Stimulated activated CD8-positive, alpha-beta memory T cell treated with anti-CD3 and anti-CD28 coated beads, Interleukin-12 subunit alpha, Interleukin-12 subunit beta, amount 100 ng/mL, for 1 hour (primary cell): ENCODE measurements around the gene SRRM4.
"Not testable (repeated sequence)": the region's sequence is repeated elsewhere in the genome, so short reads cannot be mapped to it uniquely, and the experiment has no call there.

ENCODE experiments used
- DNase-seq: peaks from one replicate; pipeline ENCODE4 v3.0.0-alpha.2; 2020; ENCODE audit warnings: low read depth

The SRRM4 gene, protein sequence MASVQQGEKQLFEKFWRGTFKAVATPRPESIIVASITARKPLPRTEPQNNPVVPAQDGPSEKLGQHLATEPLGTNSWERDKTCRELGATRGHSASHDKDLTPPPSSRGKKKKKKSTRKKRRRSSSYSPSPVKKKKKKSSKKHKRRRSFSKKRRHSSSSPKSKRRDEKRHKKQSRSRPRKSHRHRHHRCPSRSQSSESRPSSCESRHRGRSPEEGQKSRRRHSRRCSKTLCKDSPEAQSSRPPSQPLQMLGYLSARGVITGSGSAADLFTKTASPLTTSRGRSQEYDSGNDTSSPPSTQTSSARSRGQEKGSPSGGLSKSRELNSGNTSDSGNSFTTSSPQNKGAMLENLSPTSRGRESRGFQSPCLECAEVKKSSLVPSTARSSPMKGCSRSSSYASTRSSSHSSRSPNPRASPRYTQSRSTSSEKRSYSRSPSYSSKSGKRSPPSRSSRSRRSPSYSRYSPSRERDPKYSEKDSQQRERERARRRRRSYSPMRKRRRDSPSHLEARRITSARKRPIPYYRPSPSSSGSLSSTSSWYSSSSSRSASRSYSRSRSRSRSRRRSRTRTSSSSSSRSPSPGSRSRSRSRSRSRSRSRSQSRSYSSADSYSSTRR

GRCh38 chr12:118981285-118982211 is at the start of gene SRRM4:
TSS of gene SRRM4 (plus strand) at chr12:118981541. CDS start at chr12:118981883, 342 bp downstream.
- no peak for DNase-seq

- no peak for DNase-seq
Measured at GRCh38 chr12:118946256-118946655, 35.1 kb upstream of the SRRM4 start.

DNA sequence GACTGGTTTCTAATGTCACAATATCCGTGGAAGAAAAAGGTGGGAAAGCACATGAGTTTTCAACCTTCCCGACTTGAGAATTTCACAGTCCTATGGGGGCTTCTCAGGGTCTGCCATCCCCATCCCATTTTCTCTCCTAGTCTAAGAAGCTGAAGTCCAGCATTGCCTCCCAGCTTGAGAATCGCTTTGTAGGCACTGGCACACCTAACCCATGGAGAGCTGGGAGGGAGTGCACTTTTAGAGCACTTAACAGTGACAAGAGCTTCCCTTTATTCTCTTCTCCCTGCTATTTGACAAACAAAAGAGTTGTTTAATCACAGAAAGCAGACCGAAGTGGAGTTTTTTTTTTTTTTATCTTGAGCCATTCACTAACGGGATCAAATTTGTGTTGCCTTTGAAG is 22.8 kb upstream of the SRRM4 start:
- no peak for DNase-seq

- DNase-seq = no peak
Measured at GRCh38 chr12:118959348-118959747, 22.0 kb upstream of the SRRM4 start.

GRCh38 chr12:118959985-118960560 is 21.3 kb upstream of the SRRM4 start:
- DNase-seq = no peak

GRCh38 chr12:118960865-118961264 is 20.5 kb upstream of the SRRM4 start:
- DNase-seq = no peak

GRCh38 chr12:118964988-118965387 is 16.4 kb upstream of the SRRM4 start:
- DNase-seq = no peak

GRCh38 chr12:118970856-118971255 is 10.5 kb upstream of the SRRM4 start:
- no peak for DNase-seq

- DNase-seq = no peak
Measured at GRCh38 chr12:118972982-118973381, 8.4 kb upstream of the SRRM4 start.

DNA sequence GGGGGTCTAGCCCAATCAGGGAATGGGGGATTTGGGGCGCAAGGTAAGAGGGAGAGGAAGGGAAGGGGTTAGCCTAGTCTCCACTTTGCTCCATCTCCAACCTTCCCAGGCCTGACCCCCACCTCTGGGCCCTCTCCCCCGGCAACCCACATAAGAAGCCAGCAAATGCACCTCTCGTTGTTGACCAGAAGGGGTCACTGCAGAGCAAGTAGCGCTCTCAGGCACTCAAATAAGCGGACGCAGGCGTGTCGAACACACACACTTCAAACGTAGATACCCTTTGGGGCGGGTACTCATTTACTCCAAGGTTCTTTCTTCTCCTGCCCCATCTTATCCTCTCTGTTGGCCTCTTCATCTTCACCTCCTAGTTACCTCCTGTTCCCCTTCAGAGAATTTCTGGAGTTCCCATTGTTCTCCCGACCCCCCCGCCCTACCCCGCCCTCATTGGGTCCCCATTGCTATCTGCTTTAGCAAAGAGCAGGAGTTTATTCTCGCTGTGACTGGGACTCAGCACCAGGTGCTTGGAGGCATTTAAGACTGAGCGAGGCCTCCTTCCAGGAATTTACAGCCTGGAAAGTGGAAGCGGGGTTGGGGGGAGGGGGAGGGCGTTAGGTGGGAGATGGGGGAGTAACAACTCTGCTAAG is 1.5 kb upstream of the SRRM4 start:
- DNase-seq = no peak

GRCh38 chr12:118980407-118981014 is 830 bp upstream of the SRRM4 start:
- DNase-seq = no peak

- DNase-seq = no peak
Measured at GRCh38 chr12:118982302-118982701, 961 bp downstream of the SRRM4 start.

- no peak for DNase-seq
Measured at GRCh38 chr12:118982984-118983761, 1.8 kb downstream of the SRRM4 start.

GRCh38 chr12:118984161-118984943 is 3.0 kb downstream of the SRRM4 start:
- no peak for DNase-seq

DNA sequence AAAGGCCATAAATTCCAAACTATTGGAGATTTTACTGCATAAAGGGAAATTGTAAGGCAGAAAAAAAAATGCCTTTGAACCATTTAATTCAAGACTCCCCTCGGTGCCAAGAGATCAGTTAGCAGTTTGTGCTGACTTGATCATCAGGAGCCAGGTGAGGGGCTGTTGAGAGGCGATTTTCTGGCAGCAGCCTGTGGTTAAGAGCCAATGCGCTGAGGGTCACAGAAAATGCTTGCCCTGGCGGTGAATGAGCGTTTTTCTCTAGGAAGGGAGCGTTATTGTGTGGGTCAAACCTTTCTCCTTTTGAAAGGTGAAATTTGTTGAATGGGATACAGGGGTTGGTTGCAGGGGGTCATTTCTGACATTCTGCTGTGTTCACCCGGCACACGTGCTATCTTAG is 4.7 kb downstream of the SRRM4 start:
- DNase-seq = no peak

DNA sequence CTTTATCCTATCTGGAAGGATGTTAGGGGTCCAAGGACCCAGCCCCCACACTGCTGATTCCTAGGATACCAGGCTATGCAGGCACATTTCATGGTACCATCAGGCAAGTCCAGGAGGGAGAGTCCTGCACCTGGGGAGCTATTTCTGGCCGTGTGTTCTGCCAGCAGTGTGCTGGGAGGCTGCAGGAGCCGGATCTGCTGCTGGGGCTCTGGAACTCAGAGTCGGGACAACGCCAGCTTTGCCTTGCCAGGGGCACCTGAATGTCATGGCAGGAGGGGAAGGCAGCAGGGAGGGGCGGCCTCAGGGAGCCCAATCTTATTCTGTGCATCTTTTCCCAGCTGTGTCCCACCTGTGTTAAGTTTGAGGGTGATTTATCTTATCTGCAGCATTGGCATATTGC is 17.8 kb downstream of the SRRM4 start:
- no peak for DNase-seq

- DNase-seq = no peak
Measured at GRCh38 chr12:119005085-119005484, 23.7 kb downstream of the SRRM4 start.

GRCh38 chr12:119005913-119006312 is 24.6 kb downstream of the SRRM4 start:
- no peak for DNase-seq

GRCh38 chr12:119006746-119007145 is 25.4 kb downstream of the SRRM4 start:
- no peak for DNase-seq

GRCh38 chr12:119008273-119008672 is 26.9 kb downstream of the SRRM4 start:
- DNase-seq = not testable (repeated sequence)
